ENCODE measurements around the gene PIP4K2A. TPM values are rescaled to one million over a fixed set of nuclear protein-coding genes. Genes with fewer than 3 reads are reported as not detected.
"Not testable (repeated sequence)": the region's sequence is repeated elsewhere in the genome, so short reads cannot be mapped to it uniquely, and the experiment has no call there.

PIP4K2A gene
- total and polyA plus RNA-seq, 2 of the 13 experiments (the other 11 are each of a cell fraction or from before 2014, with no cell fraction given), result 9.1 to 22.6 TPM

DNA sequence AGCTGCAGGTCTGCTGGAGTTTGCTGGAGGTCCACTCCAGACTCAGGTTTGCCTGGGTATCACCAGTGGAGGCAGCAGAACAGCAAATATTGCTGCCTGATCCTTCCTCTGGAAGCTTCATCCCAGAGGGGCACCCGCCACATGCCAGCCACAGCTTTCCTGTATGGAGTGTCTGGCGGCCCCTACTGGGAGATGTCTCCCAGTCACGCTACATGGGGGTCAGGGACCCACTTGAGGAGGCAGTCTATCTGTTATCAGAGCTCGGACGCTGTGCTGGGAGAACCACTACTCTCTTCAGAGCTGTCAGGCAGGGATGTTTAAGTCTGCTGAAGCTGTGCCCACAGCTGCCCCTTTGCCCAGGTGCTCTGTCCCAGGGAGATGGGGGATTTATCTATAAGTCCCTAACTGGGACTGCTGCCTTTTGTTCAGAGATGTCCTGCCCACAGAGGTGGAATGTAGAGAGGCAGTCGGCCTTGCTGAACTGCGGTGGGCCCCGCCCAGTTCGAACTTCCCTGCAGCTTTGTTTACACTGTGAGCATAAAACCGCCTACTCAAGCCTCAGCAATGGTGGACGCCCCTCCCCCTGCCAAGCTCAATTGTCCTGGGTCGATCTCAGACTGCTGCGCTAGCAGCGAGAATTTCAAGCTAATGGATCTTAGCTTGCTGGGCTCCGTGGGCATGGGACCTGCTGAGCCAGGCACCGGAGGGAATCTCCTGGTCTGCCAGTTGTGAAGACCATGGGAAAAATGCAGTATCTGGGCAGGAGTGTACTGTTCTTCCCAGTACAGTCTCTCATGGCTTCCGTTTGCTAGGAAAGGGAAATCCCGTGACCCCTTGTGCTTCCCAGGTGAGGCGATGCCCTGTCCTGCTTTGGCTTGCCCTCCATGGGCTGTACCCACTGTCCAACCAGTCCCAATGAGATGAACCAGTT lies 200.6 kb downstream of the PIP4K2A start (continued):
- peak; percentile 33 for TF ChIP-seq YY1 (IDR thresholded peaks at IDR 0.05; ENCODE audit: insufficient read depth, insufficient replicate concordance, low read depth, low read length)
- 0 out of 2 replicates have a peak, but pooled peaks have one; percentile 23 for TF ChIP-seq ZNF574 (CRISPR knock-in tag; IDR thresholded peaks at IDR 0.05)
- peak; percentile 50; the same call in 1 of the 2 replicates for TF ChIP-seq SOX5 (CRISPR knock-in tag; IDR thresholded peaks at IDR 0.05; ENCODE audit: borderline replicate concordance)
- TF ChIP-seq, protein P1, sequence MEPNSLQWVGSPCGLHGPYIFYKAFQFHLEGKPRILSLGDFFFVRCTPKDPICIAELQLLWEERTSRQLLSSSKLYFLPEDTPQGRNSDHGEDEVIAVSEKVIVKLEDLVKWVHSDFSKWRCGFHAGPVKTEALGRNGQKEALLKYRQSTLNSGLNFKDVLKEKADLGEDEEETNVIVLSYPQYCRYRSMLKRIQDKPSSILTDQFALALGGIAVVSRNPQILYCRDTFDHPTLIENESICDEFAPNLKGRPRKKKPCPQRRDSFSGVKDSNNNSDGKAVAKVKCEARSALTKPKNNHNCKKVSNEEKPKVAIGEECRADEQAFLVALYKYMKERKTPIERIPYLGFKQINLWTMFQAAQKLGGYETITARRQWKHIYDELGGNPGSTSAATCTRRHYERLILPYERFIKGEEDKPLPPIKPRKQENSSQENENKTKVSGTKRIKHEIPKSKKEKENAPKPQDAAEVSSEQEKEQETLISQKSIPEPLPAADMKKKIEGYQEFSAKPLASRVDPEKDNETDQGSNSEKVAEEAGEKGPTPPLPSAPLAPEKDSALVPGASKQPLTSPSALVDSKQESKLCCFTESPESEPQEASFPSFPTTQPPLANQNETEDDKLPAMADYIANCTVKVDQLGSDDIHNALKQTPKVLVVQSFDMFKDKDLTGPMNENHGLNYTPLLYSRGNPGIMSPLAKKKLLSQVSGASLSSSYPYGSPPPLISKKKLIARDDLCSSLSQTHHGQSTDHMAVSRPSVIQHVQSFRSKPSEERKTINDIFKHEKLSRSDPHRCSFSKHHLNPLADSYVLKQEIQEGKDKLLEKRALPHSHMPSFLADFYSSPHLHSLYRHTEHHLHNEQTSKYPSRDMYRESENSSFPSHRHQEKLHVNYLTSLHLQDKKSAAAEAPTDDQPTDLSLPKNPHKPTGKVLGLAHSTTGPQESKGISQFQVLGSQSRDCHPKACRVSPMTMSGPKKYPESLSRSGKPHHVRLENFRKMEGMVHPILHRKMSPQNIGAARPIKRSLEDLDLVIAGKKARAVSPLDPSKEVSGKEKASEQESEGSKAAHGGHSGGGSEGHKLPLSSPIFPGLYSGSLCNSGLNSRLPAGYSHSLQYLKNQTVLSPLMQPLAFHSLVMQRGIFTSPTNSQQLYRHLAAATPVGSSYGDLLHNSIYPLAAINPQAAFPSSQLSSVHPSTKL (CRISPR knock-in tag; IDR thresholded peaks at IDR 0.05), result peak; percentile 54
- 0 out of 2 replicates have a peak, but pooled peaks have one; percentile 18 for TF ChIP-seq HNF1B (CRISPR knock-in tag; IDR thresholded peaks at IDR 0.05)
- TF ChIP-seq ZNF556 (CRISPR knock-in tag; IDR thresholded peaks at IDR 0.05; ENCODE audit: borderline replicate concordance), result peak; percentile 39; the same call in 1 of the 2 replicates
- peak; percentile 99 for TF ChIP-seq ZNF331 (CRISPR knock-in tag; IDR thresholded peaks at IDR 0.05)
- TF ChIP-seq ZMYM3 (CRISPR knock-in tag; IDR thresholded peaks at IDR 0.05), result 0 out of 2 replicates have a peak, but pooled peaks have one; percentile 11
- peak; percentile 58; the same call in 1 of the 2 replicates for TF ChIP-seq ZNF350 (CRISPR knock-in tag; IDR thresholded peaks at IDR 0.05; ENCODE audit: borderline replicate concordance, low read depth)
- TF ChIP-seq NONO (IDR thresholded peaks at IDR 0.05), result not testable (repeated sequence)
- 0 out of 2 replicates have a peak, but pooled peaks have one; percentile 21 for TF ChIP-seq NONO (CRISPR knock-in tag; conservative IDR thresholded peaks at IDR 0.05)
- TF ChIP-seq ZNF121 (CRISPR knock-in tag; IDR thresholded peaks at IDR 0.05), result peak; percentile 29; the same call in 1 of the 2 replicates
- TF ChIP-seq POGZ (CRISPR knock-in tag; IDR thresholded peaks at IDR 0.05), result 0 out of 2 replicates have a peak, but pooled peaks have one; percentile 24
- TF ChIP-seq ZNF501 (CRISPR knock-in tag; IDR thresholded peaks at IDR 0.05), result peak; percentile 48; the same call in 1 of the 2 replicates
- TF ChIP-seq, protein P2, sequence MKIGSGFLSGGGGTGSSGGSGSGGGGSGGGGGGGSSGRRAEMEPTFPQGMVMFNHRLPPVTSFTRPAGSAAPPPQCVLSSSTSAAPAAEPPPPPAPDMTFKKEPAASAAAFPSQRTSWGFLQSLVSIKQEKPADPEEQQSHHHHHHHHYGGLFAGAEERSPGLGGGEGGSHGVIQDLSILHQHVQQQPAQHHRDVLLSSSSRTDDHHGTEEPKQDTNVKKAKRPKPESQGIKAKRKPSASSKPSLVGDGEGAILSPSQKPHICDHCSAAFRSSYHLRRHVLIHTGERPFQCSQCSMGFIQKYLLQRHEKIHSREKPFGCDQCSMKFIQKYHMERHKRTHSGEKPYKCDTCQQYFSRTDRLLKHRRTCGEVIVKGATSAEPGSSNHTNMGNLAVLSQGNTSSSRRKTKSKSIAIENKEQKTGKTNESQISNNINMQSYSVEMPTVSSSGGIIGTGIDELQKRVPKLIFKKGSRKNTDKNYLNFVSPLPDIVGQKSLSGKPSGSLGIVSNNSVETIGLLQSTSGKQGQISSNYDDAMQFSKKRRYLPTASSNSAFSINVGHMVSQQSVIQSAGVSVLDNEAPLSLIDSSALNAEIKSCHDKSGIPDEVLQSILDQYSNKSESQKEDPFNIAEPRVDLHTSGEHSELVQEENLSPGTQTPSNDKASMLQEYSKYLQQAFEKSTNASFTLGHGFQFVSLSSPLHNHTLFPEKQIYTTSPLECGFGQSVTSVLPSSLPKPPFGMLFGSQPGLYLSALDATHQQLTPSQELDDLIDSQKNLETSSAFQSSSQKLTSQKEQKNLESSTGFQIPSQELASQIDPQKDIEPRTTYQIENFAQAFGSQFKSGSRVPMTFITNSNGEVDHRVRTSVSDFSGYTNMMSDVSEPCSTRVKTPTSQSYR (CRISPR knock-in tag; IDR thresholded peaks at IDR 0.05; ENCODE audit: borderline replicate concordance), result peak; percentile 80
